D341Med (cell line): Measurements from ENCODE around the gene PC.
"Not testable (repeated sequence)": the region's sequence is repeated elsewhere in the genome, so short reads cannot be mapped to it uniquely, and the experiment has no call there.

ENCODE experiments used
- DNase-seq: peaks from one replicate; pipeline ENCODE4 v3.0.0; 2012; ENCODE audit warnings: low spot score

PC gene

GRCh38 chr11:66840317-66841091, 117.7 kb downstream of the PC start:
- no peak for DNase-seq

DNA sequence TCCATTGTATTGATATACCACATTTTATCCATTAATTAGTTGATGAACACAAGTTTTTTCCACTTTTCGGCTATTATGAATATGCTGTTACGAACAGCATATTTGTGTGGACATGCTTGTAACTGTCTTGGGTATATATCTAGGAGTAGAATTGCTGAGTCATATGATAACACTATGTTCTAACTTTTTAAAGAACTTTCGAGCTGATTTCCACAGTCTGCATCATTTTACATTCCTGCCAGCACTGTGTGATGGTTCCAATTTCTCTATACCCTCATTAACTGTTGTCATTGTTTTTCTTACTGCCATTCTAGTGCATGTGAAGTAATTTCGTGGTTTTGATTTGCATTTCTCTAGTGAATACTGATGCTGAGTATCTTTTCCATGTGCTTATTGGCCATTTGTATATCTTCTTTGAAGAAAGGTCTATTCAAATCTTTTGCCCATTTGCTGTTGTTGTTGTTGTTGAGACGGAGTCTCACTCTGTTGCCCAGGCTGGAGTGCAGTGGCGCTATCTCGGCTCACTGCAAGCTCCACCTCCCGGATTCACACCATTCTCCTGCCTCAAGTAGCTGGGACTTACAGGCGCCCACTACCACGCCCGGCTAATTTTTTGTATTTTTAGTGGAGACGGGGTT, 122.3 kb downstream of the PC start:
- DNase-seq: no peak

DNA sequence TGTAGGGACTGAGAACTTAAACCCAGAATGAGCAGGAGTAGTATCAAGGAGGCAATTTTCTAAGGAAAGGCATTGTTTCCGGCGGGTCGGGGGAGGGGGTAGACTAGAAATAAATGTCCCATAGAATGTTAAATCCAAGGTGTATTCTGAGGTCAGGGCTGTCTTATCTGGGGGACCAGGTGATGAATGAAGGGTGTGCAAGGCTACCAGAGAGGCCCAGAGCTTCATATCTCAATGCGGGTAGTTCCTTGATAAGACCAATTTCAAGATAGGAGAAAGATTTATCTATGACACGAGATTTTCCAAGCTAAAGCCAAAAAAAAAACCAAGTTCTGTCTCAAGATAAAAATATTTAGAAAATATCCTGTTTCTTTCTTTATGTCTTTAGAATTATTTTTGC, 123.2 kb downstream of the PC start:
- DNase-seq: no peak

DNA sequence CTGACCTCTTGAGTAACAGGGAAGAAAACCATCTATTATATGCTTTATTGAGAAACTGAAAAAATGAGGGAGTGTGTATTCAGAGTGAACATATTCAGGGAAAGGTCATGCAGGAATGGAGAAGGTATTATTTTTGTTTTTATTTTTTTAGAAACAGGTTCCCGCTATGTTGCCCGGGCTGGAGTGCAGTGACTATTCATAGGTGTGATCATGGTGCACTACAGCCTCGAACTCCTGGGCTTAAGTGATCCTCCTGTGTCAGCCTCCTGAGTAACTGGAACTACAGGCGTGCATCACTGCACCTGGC, 123.7 kb downstream of the PC start:
- no peak for DNase-seq

- not testable (repeated sequence) for DNase-seq
These were observed 133.6 kb downstream of the PC start for GRCh38 chr11:66824573-66824972.

- DNase-seq: no peak
These were observed 134.5 kb downstream of the PC start for GRCh38 chr11:66823700-66824099.

DNA sequence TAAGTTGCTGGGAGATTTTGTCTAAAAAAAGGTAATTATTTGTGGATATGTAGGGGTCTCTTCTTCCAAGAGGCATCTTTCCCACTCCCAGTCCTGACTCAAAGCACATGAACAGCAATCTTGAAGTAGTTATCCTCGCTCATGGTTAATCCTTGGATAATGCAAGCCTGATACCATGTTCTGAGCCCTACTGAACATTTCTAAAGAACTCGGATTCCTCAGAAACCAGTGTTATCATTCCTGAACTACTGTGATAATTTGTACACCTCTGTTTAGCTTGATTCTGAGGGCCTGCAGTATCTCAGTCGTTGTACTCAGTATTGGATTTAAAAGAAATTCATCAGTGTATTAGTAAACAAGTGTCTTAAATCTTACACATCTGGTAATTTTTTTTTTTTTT, 137.3 kb downstream of the PC start:
- DNase-seq: no peak

- DNase-seq: no peak
These were observed 137.8 kb downstream of the PC start for GRCh38 chr11:66820381-66820780.

- DNase-seq: peak; percentile 39
These were observed 139.8 kb downstream of the PC start for GRCh38 chr11:66818231-66818955.

- DNase-seq: no peak
These were observed 142.5 kb downstream of the PC start for GRCh38 chr11:66815646-66816045.

- no peak for DNase-seq
These were observed 143.5 kb downstream of the PC start for GRCh38 chr11:66814678-66815077.

DNA sequence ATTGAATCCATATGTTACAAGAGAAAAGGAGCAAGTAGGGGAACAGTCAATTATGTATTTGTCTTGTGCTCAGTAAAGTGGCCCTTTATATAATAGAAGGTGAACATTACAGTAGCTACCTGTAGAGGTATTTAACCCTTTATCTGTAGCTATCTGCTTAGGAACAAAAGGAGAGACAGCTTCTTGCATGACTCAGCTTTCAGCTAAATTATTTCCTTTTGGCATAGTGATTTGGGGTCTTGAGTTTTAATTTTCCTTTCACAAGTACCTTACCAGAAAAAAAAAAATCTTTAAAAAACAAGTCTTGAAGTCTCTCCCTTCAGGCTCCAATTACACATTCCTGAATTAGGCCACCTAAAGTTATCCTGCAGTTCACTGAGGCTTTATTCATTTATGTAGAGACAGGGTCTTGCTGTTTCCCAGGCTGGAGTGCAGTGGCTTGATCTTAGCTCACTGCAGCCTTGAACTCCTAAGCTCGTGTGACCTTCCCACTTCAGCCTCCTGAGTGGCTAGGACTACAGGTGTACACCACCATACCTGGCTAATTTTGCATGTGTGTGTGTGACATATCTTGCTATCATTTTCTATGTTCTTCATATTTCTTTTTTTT, 147.5 kb downstream of the PC start:
- DNase-seq: no peak

- no peak for DNase-seq
These were observed 148.6 kb downstream of the PC start for GRCh38 chr11:66809592-66809991.

DNA sequence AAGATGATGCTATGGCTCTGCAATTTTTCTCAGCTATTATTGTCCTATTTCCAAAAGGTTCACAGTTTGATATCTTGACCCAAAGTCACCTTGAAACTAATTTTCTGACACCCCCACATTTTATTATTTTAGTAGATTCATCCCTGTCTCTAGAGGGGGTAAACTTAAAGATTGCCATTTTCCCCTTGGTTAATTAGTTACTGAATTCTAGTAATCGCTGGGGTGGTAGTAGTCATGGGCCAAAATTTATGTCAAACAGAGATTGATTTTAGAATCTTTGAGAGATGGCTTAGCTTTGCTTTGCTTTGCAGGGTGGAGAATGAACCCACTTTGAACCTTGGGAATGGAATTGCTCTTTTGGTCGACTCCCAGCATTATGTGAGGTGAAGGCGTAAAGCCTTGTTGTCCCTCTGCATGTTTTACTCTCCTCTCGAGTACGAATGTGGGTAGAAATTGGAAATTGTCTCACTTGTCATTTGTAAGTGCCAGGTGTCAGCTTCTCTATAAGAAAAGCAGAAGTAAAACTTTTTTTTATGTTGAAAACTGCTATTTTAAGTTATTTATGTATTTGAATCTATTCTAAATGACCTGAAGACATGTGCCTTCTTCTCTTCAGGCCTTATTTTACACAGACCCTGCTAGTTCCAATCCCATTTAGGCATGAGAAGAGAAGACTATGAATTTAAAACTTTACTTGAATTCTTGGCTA, 157.3 kb downstream of the PC start:
- DNase-seq: no peak

DNA sequence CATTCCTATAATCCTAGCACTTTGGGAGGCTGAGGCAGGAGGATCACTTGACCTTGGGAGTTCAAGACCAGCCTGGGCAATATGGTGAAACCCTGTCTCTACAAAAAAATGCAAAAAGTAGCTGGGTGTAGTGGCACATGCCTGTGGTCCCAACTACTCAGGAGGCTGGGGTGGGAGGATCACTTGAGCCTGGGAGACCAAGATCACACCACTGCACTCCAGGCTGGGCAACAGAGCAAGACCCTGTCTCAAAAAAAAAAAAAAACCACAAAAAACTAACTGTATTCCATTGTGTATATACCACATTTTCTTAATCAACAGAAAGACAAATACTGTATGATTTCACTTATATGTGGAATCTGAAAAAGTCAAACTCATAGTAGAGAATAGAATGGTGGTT, 158.4 kb downstream of the PC start:
- not testable (repeated sequence) for DNase-seq
